Measurements from ENCODE around the gene ZNF793. TPM values are rescaled to one million over a fixed set of nuclear protein-coding genes. Genes with fewer than 3 reads are reported as not detected.

Gene ZNF793
- total RNA-seq = 1.5 and 2.5 TPM in 2 replicates

DNA sequence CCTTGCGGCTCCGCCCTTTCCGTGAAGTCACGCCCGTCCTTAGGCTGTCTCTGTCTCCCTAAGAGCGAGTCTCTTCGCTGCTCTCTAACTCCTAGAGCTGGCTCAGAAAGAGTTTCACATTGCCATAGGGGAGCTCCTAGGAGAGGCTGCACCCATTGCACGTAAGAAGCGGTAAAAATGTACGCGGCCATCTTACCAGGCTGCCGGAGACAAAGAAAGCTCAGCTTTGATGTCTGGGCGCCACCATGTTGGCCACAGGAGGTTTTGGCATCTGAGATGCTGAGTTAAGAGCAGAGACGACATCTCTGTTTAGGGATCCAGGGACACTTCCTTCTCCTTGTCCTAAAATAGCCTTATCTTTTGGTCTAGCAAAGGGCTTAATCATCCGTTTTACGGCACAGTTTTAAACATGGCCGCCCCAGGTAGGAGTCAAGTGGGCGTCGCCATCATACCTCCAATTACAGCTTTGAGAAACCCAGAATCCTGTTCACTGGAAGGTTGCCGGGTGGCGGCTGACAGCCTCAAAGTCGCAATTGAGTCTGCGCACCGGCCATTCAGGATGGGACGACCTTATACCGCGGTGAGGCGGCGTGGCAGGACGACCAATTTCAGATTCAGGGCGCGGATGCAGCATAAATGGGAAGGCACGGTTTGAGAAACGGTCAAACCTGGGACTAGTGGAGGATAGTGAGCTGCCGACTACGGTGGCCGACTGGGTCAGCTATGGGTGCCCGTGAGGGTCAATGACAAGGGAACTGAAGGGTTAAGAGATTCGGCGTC is at the start of gene ZNF793:
Gene ZNF793 (plus strand): TSS at position 553 of the 780 bp plus-strand sequence. CDS start 16,501 bp downstream, outside the sequence.

DNA sequence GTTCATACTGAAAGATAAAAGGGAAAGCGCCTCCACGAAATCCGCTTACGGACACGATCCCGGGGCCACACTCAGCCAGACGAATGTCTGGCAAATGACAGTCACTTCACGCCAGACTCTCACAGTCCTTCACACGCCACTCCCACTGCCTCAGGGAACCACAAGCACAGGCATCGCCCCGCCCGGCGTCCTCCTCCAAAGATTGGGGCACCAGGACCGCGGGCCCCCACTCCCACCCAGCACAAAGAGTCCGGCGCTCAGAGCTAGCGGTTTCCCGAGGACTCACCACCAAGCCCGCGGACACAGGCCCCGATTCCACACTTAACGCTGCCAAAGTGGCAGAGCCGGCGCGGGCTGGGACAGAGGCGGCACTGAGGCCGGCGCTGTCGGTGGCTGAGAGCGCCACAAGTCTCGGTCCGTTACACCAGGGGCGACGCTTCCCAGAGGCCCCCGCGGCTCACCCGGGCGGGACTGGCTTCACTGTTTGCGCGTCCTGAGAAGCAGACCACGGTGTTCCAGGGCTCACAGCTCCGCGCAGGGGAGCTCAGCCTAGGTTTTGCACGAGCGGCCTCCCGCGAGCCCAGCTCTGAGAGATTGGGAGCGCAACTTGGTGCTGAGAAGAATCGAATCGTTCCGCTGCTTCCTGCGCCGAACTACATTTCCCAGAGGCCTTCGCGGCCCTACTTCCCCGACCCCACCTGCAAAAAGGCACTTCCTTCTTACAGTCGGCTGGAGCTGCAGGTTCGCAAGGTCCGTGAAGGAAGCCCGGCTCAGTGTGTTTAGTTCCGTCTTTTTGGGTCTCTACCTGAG is 39.7 kb upstream of the ZNF793 start, which contains the start of gene ZNF569:
Gene ZNF569 (minus strand): TSS at position 647 of the 810 bp plus-strand sequence. CDS start 22,523 bp downstream, outside the sequence.

GRCh38 chr19:37468961-37469777 is 37.6 kb upstream of the ZNF793 start, which contains the start of gene ZNF570:
ZNF570 (plus strand) TSS chr19:37469356; CDS start chr19:37470355, 999 bp downstream.

Other genes with a start within 250 kb of the ZNF793 start
- gene ZNF527, start 135.8 kb upstream of the ZNF793 start, total RNA-seq = 4.2 and 4.8 TPM in 2 replicates
- 9.7 and 11.0 TPM in 2 replicates for gene ZNF569, start 39.5 kb upstream of the ZNF793 start, total RNA-seq
- 9.1 and 11.0 TPM in 2 replicates for gene ZNF570, start 37.6 kb upstream of the ZNF793 start, total RNA-seq
- gene ZNF571, start 87.9 kb downstream of the ZNF793 start, total RNA-seq = 3.2 and 4.2 TPM in 2 replicates
- 0.28 and 0.89 TPM in 2 replicates for gene ZNF540, start 87.9 kb downstream of the ZNF793 start, total RNA-seq
- gene ZFP30, start 148.5 kb downstream of the ZNF793 start, total RNA-seq = 18.2 and 19.9 TPM in 2 replicates
- gene ZNF607, start 212.8 kb downstream of the ZNF793 start, total RNA-seq = 5.8 and 5.9 TPM in 2 replicates